ENCODE data around the gene EYS. TPM values are rescaled to one million over a fixed set of nuclear protein-coding genes. Genes with fewer than 3 reads are reported as not detected.

EYS gene
- total RNA-seq, 1 donor from 2014 or later, result not detected

GRCh38 chr6:64288351-64288750 is 1418.7 kb downstream of the EYS start:
- no peaks in the 10 kb centered on the region for H3K4me1 Mint-ChIP-seq (ENCODE audit: unreplicated experiment)
- no peak overlapping the region for H3K27ac Mint-ChIP-seq (ENCODE audit: unreplicated experiment)
- peaks cover 4% of the 10 kb centered on the region for H3K9me3 Mint-ChIP-seq (ENCODE audit: unreplicated experiment)
- peaks cover 2% of the 10 kb centered on the region for H3K27me3 Mint-ChIP-seq (ENCODE audit: unreplicated experiment)
- H3K4me3 Mint-ChIP-seq (ENCODE audit: unreplicated experiment), result no peak overlapping the region
- peaks cover 3% of the 10 kb centered on the region for H3K36me3 Mint-ChIP-seq (ENCODE audit: low read depth, unreplicated experiment)
- no peak for DNase-seq (ENCODE audit: low spot score)
- TF ChIP-seq CTCF (IDR thresholded peaks at IDR 0.05; ENCODE audit: unreplicated experiment), result no peak

DNA sequence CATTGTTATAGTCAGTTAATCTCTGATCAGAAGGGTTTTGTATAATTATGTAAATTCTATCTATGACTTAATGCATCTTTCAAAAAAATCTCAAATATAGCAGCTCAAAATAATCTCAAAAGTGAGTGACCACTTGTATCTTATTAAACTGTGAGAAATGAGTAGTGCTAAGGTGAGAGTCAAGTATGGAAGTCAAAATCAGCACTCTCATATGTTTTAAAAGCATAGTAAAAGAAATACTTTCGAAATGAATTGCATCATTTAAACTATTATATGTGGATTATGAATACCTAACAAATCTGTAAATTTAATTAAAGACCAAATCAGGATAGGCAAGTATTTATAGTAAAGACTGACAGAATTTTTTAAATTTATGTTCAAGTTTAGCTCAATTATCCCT is 1425.9 kb downstream of the EYS start:
- Mint-ChIP-seq H3K27me3 (ENCODE audit: unreplicated experiment) (peaks cover 2% of the 10 kb centered on the region), H3K4me3 (ENCODE audit: unreplicated experiment) (no peak overlapping the region), H3K36me3 (ENCODE audit: low read depth, unreplicated experiment) (peaks cover 4% of the 10 kb centered on the region), H3K27ac (ENCODE audit: unreplicated experiment) (no peak overlapping the region), H3K9me3 (ENCODE audit: unreplicated experiment) (peaks cover 5% of the 10 kb centered on the region), H3K4me1 (ENCODE audit: unreplicated experiment) (no peaks in the 10 kb centered on the region)
- DNase-seq (ENCODE audit: low spot score), result no peak
- TF ChIP-seq CTCF (IDR thresholded peaks at IDR 0.05; ENCODE audit: unreplicated experiment), result no peak

DNA sequence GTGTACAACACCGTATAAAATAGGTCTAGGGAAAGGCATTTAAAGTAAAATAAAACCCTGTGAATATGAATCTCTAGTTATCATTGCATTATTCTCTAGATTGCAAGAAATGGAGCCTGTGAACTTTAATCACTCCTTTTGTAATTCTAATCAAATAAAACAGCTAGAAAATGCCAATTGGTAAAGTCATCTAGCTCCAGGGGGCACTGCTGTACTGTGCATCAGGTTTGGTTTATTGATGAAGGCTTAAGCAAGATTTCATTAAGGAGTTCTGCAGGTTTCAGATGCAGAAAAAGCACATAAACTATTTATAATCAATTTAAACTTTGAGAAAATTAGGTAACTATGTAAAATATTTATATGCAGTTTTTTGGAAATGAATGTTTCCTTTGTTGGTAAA is 1426.5 kb downstream of the EYS start:
- Mint-ChIP-seq H3K36me3 (ENCODE audit: low read depth, unreplicated experiment) (peaks cover 4% of the 10 kb centered on the region), H3K9me3 (ENCODE audit: unreplicated experiment) (peaks cover 5% of the 10 kb centered on the region)

DNA sequence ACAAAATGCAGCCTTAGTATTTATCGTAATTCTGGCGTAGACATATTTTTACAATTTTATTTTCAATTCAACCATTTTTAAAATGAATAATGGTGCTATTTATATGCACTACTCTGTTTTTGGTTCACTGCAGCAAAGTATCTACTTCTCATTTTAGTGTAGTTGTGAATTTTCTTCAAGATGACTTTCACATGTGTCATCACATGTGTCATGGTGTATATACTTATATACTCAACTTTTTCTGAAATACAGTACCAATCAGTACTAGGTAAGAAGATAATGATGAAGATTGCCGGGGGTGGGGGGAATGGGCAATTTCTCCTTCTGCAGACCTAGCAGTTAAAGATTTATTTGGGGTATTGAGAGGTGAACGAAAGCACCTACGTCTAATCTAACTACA is 1436.9 kb downstream of the EYS start:
- Mint-ChIP-seq H3K36me3 (ENCODE audit: low read depth, unreplicated experiment) (no peaks in the 10 kb centered on the region), H3K27me3 (ENCODE audit: unreplicated experiment) (no peaks in the 10 kb centered on the region), H3K4me3 (ENCODE audit: unreplicated experiment) (no peak overlapping the region), H3K9me3 (ENCODE audit: unreplicated experiment) (no peaks in the 10 kb centered on the region), H3K27ac (ENCODE audit: unreplicated experiment) (no peak overlapping the region), H3K4me1 (ENCODE audit: unreplicated experiment) (no peaks in the 10 kb centered on the region)
- no peak for DNase-seq (ENCODE audit: low spot score)
- TF ChIP-seq CTCF (IDR thresholded peaks at IDR 0.05; ENCODE audit: unreplicated experiment), result no peak

More for the DNA sequence above, 1426.5 kb downstream of the EYS start:
- no peak for DNase-seq (ENCODE audit: low spot score)
- TF ChIP-seq CTCF (IDR thresholded peaks at IDR 0.05; ENCODE audit: unreplicated experiment), result no peak
- H3K27ac Mint-ChIP-seq (ENCODE audit: unreplicated experiment), result no peak overlapping the region
- H3K4me1 Mint-ChIP-seq (ENCODE audit: unreplicated experiment), result no peaks in the 10 kb centered on the region
- H3K27me3 Mint-ChIP-seq (ENCODE audit: unreplicated experiment), result peaks cover 2% of the 10 kb centered on the region
- H3K4me3 Mint-ChIP-seq (ENCODE audit: unreplicated experiment), result no peak overlapping the region

DNA sequence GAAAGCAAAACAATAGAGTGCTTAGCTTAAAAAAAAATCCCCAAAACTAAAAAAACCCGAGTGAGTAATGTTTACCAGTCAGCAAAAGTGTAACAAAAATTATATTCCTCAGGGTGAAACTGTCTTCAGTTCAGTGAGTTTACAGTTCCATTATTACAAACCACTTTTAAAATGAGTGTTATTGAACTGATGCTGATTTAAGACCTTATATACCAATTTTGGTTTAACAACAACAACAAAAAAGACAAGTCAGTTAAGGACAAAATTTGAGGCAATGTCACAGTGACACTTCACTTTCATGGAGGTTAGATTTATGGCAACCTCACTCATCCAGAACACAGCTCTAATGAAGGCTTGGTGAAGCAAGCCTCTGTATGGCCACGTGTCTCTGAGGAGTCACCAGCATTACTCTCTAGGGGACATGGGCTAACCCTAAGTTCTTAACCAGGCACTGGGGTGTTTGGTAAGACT is 1440.6 kb downstream of the EYS start:
- H3K4me1 Mint-ChIP-seq (ENCODE audit: unreplicated experiment), result no peaks in the 10 kb centered on the region
- H3K27me3 Mint-ChIP-seq (ENCODE audit: unreplicated experiment), result no peaks in the 10 kb centered on the region
- no peaks in the 10 kb centered on the region for H3K9me3 Mint-ChIP-seq (ENCODE audit: unreplicated experiment)
- no peak overlapping the region for H3K4me3 Mint-ChIP-seq (ENCODE audit: unreplicated experiment)
- no peak for TF ChIP-seq CTCF (IDR thresholded peaks at IDR 0.05; ENCODE audit: unreplicated experiment)
- no peak for DNase-seq (ENCODE audit: low spot score)
- H3K27ac Mint-ChIP-seq (ENCODE audit: unreplicated experiment), result no peak overlapping the region
- H3K36me3 Mint-ChIP-seq (ENCODE audit: low read depth, unreplicated experiment), result no peaks in the 10 kb centered on the region

Data from endothelial cell (in vitro differentiated cells).